Neuronal stem cell (in vitro differentiated cells): ENCODE results near the gene HTRA3.
A peak's percentile ranks its signal among the peaks of the same experiment; 100 is the strongest.
"Not testable (repeated sequence)": the region's sequence is repeated elsewhere in the genome, so short reads cannot be mapped to it uniquely, and the experiment has no call there.

ENCODE experiments used
- DNase-seq: peaks from one replicate; pipeline ENCODE4 v3.0.0-alpha.2; 2013; ENCODE audit warnings: low spot score
- H2AFZ ChIP-seq: one replicate; pipeline ENCODE4 v1.6.1; 2013; ENCODE audit warnings: mild to moderate bottlenecking, low read length, inconsistent platforms
- H2AK5ac ChIP-seq: 2 replicates; pipeline ENCODE4 v1.6.1; 2013; ENCODE audit warnings: low read depth, mild to moderate bottlenecking, inconsistent platforms, low read length, moderate library complexity, mixed read lengths
- H2BK120ac ChIP-seq: 2 replicates; pipeline ENCODE4 v1.6.1; 2013; ENCODE audit warnings: low read depth, mild to moderate bottlenecking, inconsistent platforms, low read length, moderate library complexity, mixed read lengths
- H2BK12ac ChIP-seq: one replicate; pipeline ENCODE4 v1.6.1; 2013; ENCODE audit warnings: low read length, inconsistent platforms
- H2BK15ac ChIP-seq: 2 replicates; pipeline ENCODE4 v1.6.1; 2013; ENCODE audit warnings: mild to moderate bottlenecking, low read length, inconsistent platforms, mixed read lengths
- H2BK5ac ChIP-seq: one replicate; pipeline ENCODE4 v1.6.1; 2013; ENCODE audit warnings: inconsistent platforms, mild to moderate bottlenecking, low read length, moderate library complexity
- H3K14ac ChIP-seq: one replicate; pipeline ENCODE4 v1.6.1; 2013; ENCODE audit warnings: low read length, inconsistent platforms
- H3K18ac ChIP-seq: 2 replicates; pipeline ENCODE4 v1.6.1; 2013; ENCODE audit warnings: low read length, inconsistent platforms
- H3K23ac ChIP-seq: 2 replicates; pipeline ENCODE4 v1.6.1; 2013; ENCODE audit warnings: low read depth, mild to moderate bottlenecking, mixed read lengths, low read length, inconsistent platforms; ENCODE audit not compliant: poor library complexity
- H3K27ac ChIP-seq: replicated peaks from 3 replicates; pipeline ENCODE4 v1.5.1; 2013; ENCODE audit warnings: low read length, inconsistent platforms
- H3K27me3 ChIP-seq, 3 experiments: 2 replicates each; pipeline ENCODE4 v1.6.1; 2013; ENCODE audit warnings: low read length in 3 of 3, mild to moderate bottlenecking in 2 of 3, inconsistent platforms in 1 of 3, low read depth in 1 of 3, mixed read lengths in 1 of 3, moderate library complexity in 1 of 3; ENCODE audit not compliant: control insufficient read depth in 3 of 3, insufficient read depth in 3 of 3
- H3K36me3 ChIP-seq, 2 donors: replicated peaks in 1 of 2; 2 replicates each; pipeline ENCODE4 v1.6.1; 2013; ENCODE audit warnings: low read length in 2 of 2; ENCODE audit not compliant: control insufficient read depth in 2 of 2, insufficient read depth in 2 of 2
- H3K4ac ChIP-seq: 2 replicates; pipeline ENCODE4 v1.6.1; 2013; ENCODE audit warnings: inconsistent platforms, mild to moderate bottlenecking, low read length, moderate library complexity
- H3K4me1 ChIP-seq, 2 donors: 1 replicate in 1 of 2; 2 replicates in 1 of 2; pipeline ENCODE4 v1.6.1; 2013; ENCODE audit warnings: low read length in 2 of 2, low read depth in 1 of 2; ENCODE audit not compliant: control insufficient read depth in 2 of 2, insufficient read depth in 1 of 2
- H3K4me2 ChIP-seq: one replicate; pipeline ENCODE4 v1.6.1; 2013; ENCODE audit warnings: mild to moderate bottlenecking, low read length, inconsistent platforms; ENCODE audit not compliant: insufficient read depth, poor library complexity, severe bottlenecking
- H3K4me3 ChIP-seq, 2 donors: 2 replicates each; pipeline ENCODE4 v1.5.1; 2013; ENCODE audit warnings: low read length in 2 of 2, mild to moderate bottlenecking in 2 of 2, inconsistent platforms in 1 of 2, moderate library complexity in 1 of 2
- H3K79me1 ChIP-seq: one replicate; pipeline ENCODE4 v1.6.1; 2013; ENCODE audit warnings: low read depth, mild to moderate bottlenecking, inconsistent platforms, low read length, moderate library complexity
- H3K9ac ChIP-seq: one replicate; pipeline ENCODE4 v1.6.1; 2013; ENCODE audit warnings: mild to moderate bottlenecking, low read depth, low read length, inconsistent platforms; ENCODE audit not compliant: poor library complexity
- H3K9me3 ChIP-seq, 2 donors: replicated peaks in 1 of 2; 2 replicates each; pipeline versions ENCODE3 to v1.6.1; 2013; ENCODE audit warnings: low read length in 2 of 2, mild to moderate bottlenecking in 2 of 2, inconsistent platforms in 1 of 2, low read depth in 1 of 2, mixed read lengths in 1 of 2, moderate library complexity in 1 of 2; ENCODE audit not compliant: control insufficient read depth in 2 of 2, insufficient read depth in 1 of 2
- H4K8ac ChIP-seq: one replicate; pipeline ENCODE4 v1.6.1; 2013; ENCODE audit warnings: low read depth, mild to moderate bottlenecking, inconsistent platforms, low read length, moderate library complexity
- H4K91ac ChIP-seq: one replicate; pipeline ENCODE4 v1.6.1; 2013; ENCODE audit warnings: low read length, low read depth, mild to moderate bottlenecking, inconsistent platforms; ENCODE audit not compliant: poor library complexity
- WGBS, 2 donors: extraction: QIAGEN DNeasy Blood & Tissue Kit; methylation state at CpG; one replicate each; pipeline ENCODE4 v1.1.7; 2013; ENCODE audit warnings: missing lambda C conversion rate in 2 of 2, mixed read lengths in 1 of 2; ENCODE audit not compliant: insufficient read length in 2 of 2, insufficient replicate concordance in 1 of 2; ENCODE audit errors: extremely low coverage in 2 of 2; 5-methylcytosine and 5-hydroxymethylcytosine counted together

HTRA3 gene

DNA sequence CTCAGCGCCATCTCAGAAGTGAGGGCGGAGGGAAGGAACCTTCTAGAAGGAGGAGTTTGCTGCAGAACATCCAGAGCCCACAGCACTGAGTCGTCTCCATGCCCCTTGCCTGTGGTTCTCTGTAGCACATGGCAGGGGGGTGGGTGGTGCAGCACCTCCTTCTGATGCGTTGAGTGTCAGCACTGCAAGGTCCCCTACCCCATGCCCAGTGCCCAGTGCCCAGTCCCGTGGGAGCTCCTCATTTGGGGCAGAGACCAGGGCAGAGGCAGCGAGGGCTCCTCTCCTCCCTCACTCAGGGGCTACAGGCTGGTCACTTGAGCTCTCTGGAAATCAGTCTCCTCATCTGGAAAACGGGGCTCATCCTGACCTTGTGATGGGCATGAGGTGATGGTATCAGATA, 78.1 kb downstream of the HTRA3 start:
- Histone ChIP-seq H4K91ac (no peak overlapping the region), H3K27me3 (no peaks in the 10 kb centered on the region), H3K18ac (peak overlapping the region; percentile 7), H3K4me3 (no peak overlapping the region), H4K8ac (no peak overlapping the region), H2AFZ (no peak overlapping the region), H2AK5ac (no peak overlapping the region), H2BK5ac (no peak overlapping the region), H2BK15ac (peak overlapping the region; percentile 35), H3K4me1 (peaks cover 6% of the 10 kb centered on the region in 2 donors), H2BK12ac (no peak overlapping the region), H2BK120ac (no peak overlapping the region), H3K79me1 (no peaks in the 10 kb centered on the region), H3K9me3 (peaks cover 0 to 3% of the 10 kb centered on the region in 2 donors), H3K36me3 (no peaks in the 10 kb centered on the region), H3K14ac (no peak overlapping the region), H3K4me2 (no peak overlapping the region), H3K9ac (no peak overlapping the region), H3K23ac (no peak overlapping the region), H3K27ac (no peak overlapping the region), H3K4ac (no peak overlapping the region)
- WGBS, 2 donors: no CpG with 5 or more reads among the region's 7 CpGs
- no peak for DNase-seq

DNA sequence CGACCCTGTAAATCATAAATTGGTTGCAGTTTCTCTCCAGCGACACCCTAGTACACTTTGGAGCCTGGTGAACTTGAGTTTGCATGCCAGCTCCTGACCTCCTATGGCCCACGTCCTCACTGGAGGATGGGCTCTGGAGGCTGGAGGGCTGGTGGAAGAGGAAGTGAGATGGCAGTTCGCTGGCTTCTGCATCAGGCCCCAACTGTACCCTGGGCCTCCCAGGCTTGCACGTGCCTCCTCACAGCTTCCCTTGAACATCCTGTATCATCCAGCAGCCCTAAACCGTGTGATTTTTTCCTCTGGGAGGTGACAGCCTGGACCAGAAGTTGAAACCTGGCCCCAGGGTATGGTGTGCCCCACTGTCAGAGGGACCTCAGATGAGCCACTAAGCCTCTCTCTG, 78.5 kb downstream of the HTRA3 start:
- H3K79me1 ChIP-seq: no peaks in the 10 kb centered on the region
- no peak overlapping the region for H3K14ac ChIP-seq
- H3K23ac ChIP-seq: no peak overlapping the region
- H3K9me3 ChIP-seq: peaks cover 0 to 3% of the 10 kb centered on the region in 2 donors
- H3K27ac ChIP-seq: no peak overlapping the region
- H2AK5ac ChIP-seq: no peak overlapping the region
- peaks cover 6% of the 10 kb centered on the region in 2 donors for H3K4me1 ChIP-seq
- H3K4ac ChIP-seq: no peak overlapping the region
- no peak overlapping the region for H3K18ac ChIP-seq
- no peak for DNase-seq
- H3K36me3 ChIP-seq: no peaks in the 10 kb centered on the region
- no peak overlapping the region for H4K8ac ChIP-seq
- H2BK120ac ChIP-seq: no peak overlapping the region
- H2BK12ac ChIP-seq: no peak overlapping the region
- no CpG with 5 or more reads among the region's 6 CpGs for WGBS, 2 donors
- no peak overlapping the region for H3K4me2 ChIP-seq
- H3K9ac ChIP-seq: no peak overlapping the region
- no peak overlapping the region for H3K4me3 ChIP-seq
- H2BK5ac ChIP-seq: no peak overlapping the region
- H3K27me3 ChIP-seq: no peaks in the 10 kb centered on the region
- H2BK15ac ChIP-seq: peak overlapping the region; percentile 35
- no peak overlapping the region for H2AFZ ChIP-seq
- no peak overlapping the region for H4K91ac ChIP-seq

DNA sequence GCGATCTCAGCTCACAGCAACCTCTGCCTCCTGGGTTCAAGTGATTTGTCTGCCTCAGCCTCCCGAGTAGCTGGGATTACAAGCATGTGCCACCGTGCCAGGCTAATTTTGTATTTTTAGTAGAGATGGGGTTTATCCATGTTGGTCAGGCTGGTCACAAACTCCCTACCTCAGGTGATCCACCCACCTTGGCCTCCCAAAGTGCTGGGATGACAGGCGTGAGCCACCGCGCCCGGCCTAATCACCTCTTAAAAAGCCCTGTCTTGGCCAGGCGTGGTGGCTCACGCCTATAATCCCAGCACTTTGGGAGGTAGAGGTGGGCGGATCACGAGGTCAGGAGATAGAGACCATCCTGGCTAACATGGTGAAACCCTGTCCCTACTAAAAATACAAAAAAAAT, 79.7 kb downstream of the HTRA3 start:
- not testable (repeated sequence) for H2BK5ac ChIP-seq, H3K36me3 ChIP-seq, H4K8ac ChIP-seq, H3K79me1 ChIP-seq, H3K23ac ChIP-seq, H3K27me3 ChIP-seq, H3K4ac ChIP-seq, H3K18ac ChIP-seq, H2AFZ ChIP-seq, H4K91ac ChIP-seq, H2BK12ac ChIP-seq, H3K9me3 ChIP-seq, DNase-seq, H3K4me1 ChIP-seq, H2AK5ac ChIP-seq, H2BK120ac ChIP-seq, H3K4me3 ChIP-seq, H2BK15ac ChIP-seq, H3K4me2 ChIP-seq, H3K14ac ChIP-seq, H3K27ac ChIP-seq, H3K9ac ChIP-seq
- no CpG with 5 or more reads among the region's 11 CpGs for WGBS, 2 donors

DNA sequence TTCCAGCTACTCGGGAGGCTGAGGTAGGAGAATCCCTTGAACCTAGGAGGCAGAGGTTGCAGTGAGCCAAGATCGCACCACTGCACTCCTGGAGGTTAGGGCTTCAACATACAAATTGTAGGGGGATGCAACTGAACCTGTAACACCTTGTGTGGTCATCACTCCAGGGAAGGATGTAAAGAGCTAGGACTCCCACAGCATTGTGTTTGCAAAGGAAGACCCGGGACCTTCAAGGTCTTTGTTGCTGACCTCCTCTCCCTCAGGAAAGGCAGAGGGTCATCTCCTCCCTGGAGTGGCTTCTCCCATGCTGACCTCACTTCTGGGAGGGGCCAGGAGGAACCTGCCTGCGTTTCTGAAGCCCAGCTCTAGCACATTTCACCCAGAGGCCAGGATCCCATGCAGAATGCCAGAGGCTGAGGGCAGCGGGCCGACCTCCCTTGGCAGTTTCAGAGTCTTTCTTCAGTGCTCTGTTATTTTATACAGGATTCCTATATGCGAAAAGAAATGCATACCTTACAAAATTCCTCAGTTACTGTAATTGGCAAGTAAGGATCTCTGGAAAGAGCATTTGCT, 80.2 kb downstream of the HTRA3 start:
- H4K8ac ChIP-seq: no peak overlapping the region
- H3K9ac ChIP-seq: no peak overlapping the region
- no peak overlapping the region for H2BK5ac ChIP-seq
- H3K27me3 ChIP-seq: no peaks in the 10 kb centered on the region
- no peak for DNase-seq
- no peak overlapping the region for H2AFZ ChIP-seq
- H3K9me3 ChIP-seq: peaks cover 0 to 3% of the 10 kb centered on the region in 2 donors
- no CpG with 5 or more reads among the region's 7 CpGs for WGBS, 2 donors
- no peak overlapping the region for H3K18ac ChIP-seq
- H4K91ac ChIP-seq: no peak overlapping the region
- no peak overlapping the region for H3K4me2 ChIP-seq
- H2BK120ac ChIP-seq: no peak overlapping the region
- no peaks in the 10 kb centered on the region for H3K36me3 ChIP-seq
- H3K79me1 ChIP-seq: no peaks in the 10 kb centered on the region
- H3K23ac ChIP-seq: no peak overlapping the region
- H3K27ac ChIP-seq: no peak overlapping the region
- no peak overlapping the region for H3K4me3 ChIP-seq
- no peak overlapping the region for H3K14ac ChIP-seq
- H3K4me1 ChIP-seq: peaks cover 6% of the 10 kb centered on the region in 2 donors
- H2BK12ac ChIP-seq: no peak overlapping the region
- no peak overlapping the region for H2AK5ac ChIP-seq
- H3K4ac ChIP-seq: no peak overlapping the region
- no peak overlapping the region for H2BK15ac ChIP-seq
